OCI-LY1 (cell line): Measurements from ENCODE around the gene RBM44.
"Not testable (repeated sequence)": the region's sequence is repeated elsewhere in the genome, so short reads cannot be mapped to it uniquely, and the experiment has no call there.

Experiments
- H2AFZ ChIP-seq: fragments of 200-600 bp; sonication (generic), shearing (Covaris generic); 2 replicates; pipeline ENCODE4 v1.6.0; 2014; ENCODE audit warnings: antibody characterized with exemption, mild to moderate bottlenecking, low read length
- H3F3A ChIP-seq: fragments of 200-600 bp; sonication (generic), shearing (Covaris generic); 2 replicates; pipeline ENCODE4 v1.6.0; 2014; ENCODE audit warnings: mild to moderate bottlenecking, antibody characterized with exemption, low read length, moderate library complexity; ENCODE audit not compliant: insufficient read depth
- H3K27ac ChIP-seq: fragments of 200-600 bp; sonication (generic); 2 replicates; pipeline ENCODE4 v1.5.1; 2014; ENCODE audit warnings: low read length, mixed run types, mild to moderate bottlenecking, low read depth; ENCODE audit not compliant: poor library complexity, severe bottlenecking
- H3K27me3 ChIP-seq: fragments of 200-600 bp; sonication (generic); 2 replicates; pipeline ENCODE4 v1.6.0; 2014; ENCODE audit warnings: antibody characterized with exemption, mild to moderate bottlenecking, low read length, moderate library complexity; ENCODE audit not compliant: insufficient read depth
- H3K36me3 ChIP-seq: fragments of 200-600 bp; sonication (generic); 2 replicates; pipeline ENCODE4 v1.6.1; 2014; ENCODE audit warnings: mild to moderate bottlenecking, antibody characterized with exemption, low read length, moderate library complexity, mixed read lengths; ENCODE audit not compliant: insufficient read depth
- H3K4me1 ChIP-seq: fragments of 200-600 bp; sonication (generic); 2 replicates; pipeline ENCODE4 v1.5.1; 2014; ENCODE audit warnings: mild to moderate bottlenecking, low read length, moderate library complexity; ENCODE audit not compliant: insufficient read depth, severe bottlenecking
- H3K4me2 ChIP-seq: fragments of 200-600 bp; sonication (generic), shearing (Covaris generic); 2 replicates; pipeline ENCODE4 v1.6.1; 2014; ENCODE audit warnings: low read length
- H3K4me3 ChIP-seq: fragments of 200-600 bp; sonication (generic); 2 replicates; pipeline ENCODE4 v1.5.1; 2014; ENCODE audit warnings: low read length, low read depth, mild to moderate bottlenecking, mixed read lengths; ENCODE audit not compliant: poor library complexity, severe bottlenecking
- H3K79me2 ChIP-seq: fragments of 200-600 bp; shearing (Covaris generic); 2 replicates; pipeline ENCODE4 v1.6.1; 2016; ENCODE audit warnings: mixed run types, low read length, mixed read lengths; ENCODE audit not compliant: insufficient read depth
- H3K9ac ChIP-seq: fragments of 200-600 bp; sonication (generic), shearing (Covaris generic); 2 replicates; pipeline ENCODE4 v1.6.1; 2014; ENCODE audit warnings: mild to moderate bottlenecking, low read length, mixed read lengths
- H3K9me2 ChIP-seq: fragments of 200-600 bp; sonication (generic), shearing (Covaris generic); 2 replicates; pipeline ENCODE4 v1.6.1; 2014; ENCODE audit warnings: low read depth, mild to moderate bottlenecking, low read length, mixed read lengths
- H3K9me3 ChIP-seq: fragments of 200-600 bp; shearing (Covaris generic); 2 replicates; pipeline ENCODE4 v1.6.1; 2014; ENCODE audit warnings: low read length, mixed read lengths
- H4K20me1 ChIP-seq: fragments of 200-600 bp; sonication (generic), shearing (Covaris generic); 2 replicates; pipeline ENCODE4 v1.6.0; 2016; ENCODE audit warnings: mild to moderate bottlenecking, low read length; ENCODE audit not compliant: insufficient read depth
- CTCF ChIP-seq: fragments of 200-600 bp; sonication (generic), shearing (Covaris generic); IDR thresholded peaks from 2 replicates; pipeline ENCODE4 v1.5.1; 2017; ENCODE audit warnings: mild to moderate bottlenecking, antibody characterized with exemption, low read length, moderate library complexity, mixed read lengths
- EZH2 ChIP-seq: fragments of 200-600 bp; sonication (generic), shearing (Covaris generic); IDR thresholded peaks from 2 replicates; pipeline ENCODE4 v1.8.0; 2017; ENCODE audit warnings: borderline replicate concordance, mixed run types, mild to moderate bottlenecking, antibody characterized with exemption, low read length, moderate library complexity, mixed read lengths

Gene RBM44

DNA sequence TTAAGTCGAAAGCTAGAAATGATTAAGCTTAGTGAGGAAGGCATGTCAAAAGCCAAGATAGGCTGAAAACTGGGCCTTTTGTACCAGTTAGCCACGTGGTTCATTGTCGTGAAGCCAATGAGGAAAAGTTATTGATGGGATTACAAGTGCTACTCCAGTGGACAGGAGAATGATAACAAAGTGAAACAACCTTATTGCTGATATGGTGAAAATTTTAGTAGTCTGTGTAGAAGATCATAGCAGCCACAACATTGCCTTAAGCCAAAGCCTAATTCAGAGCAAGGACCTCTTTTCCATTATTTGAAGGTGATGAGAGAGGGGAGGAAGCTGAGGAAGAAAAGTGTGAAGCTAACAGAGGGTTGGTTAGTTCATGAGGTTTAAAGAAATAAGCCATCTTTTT is 36.8 kb downstream of the RBM44 start:
- H3F3A ChIP-seq = no peaks in the 10 kb centered on the region
- H3K9ac ChIP-seq = no peak overlapping the region
- H3K9me3 ChIP-seq = no peaks in the 10 kb centered on the region
- no peak overlapping the region for H3K4me2 ChIP-seq
- H3K36me3 ChIP-seq = no peaks in the 10 kb centered on the region
- H3K9me2 ChIP-seq = no peaks in the 10 kb centered on the region
- no peak overlapping the region for H2AFZ ChIP-seq
- H3K27me3 ChIP-seq = no peaks in the 10 kb centered on the region; the same call in 1 of the 2 replicates
- H3K79me2 ChIP-seq = no peaks in the 10 kb centered on the region
- no peaks in the 10 kb centered on the region for H4K20me1 ChIP-seq
- H3K27ac ChIP-seq = no peak overlapping the region
- no peak overlapping the region for H3K4me3 ChIP-seq
- no peak for TF ChIP-seq EZH2
- H3K4me1 ChIP-seq = no peaks in the 10 kb centered on the region

- Histone ChIP-seq H3K9me2 (no peaks in the 10 kb centered on the region), H3K27ac (no peak overlapping the region), H3K9me3 (no peaks in the 10 kb centered on the region), H3F3A (no peaks in the 10 kb centered on the region), H3K4me3 (no peak overlapping the region), H2AFZ (no peak overlapping the region), H3K9ac (no peak overlapping the region), H3K79me2 (no peaks in the 10 kb centered on the region), H4K20me1 (no peaks in the 10 kb centered on the region), H3K4me1 (no peaks in the 10 kb centered on the region), H3K27me3 (no peaks in the 10 kb centered on the region), H3K4me2 (no peak overlapping the region), H3K36me3 (no peaks in the 10 kb centered on the region)
- no peak for TF ChIP-seq CTCF
- no peak for TF ChIP-seq EZH2
These were observed 42.5 kb downstream of the RBM44 start for GRCh38 chr2:237841051-237841450.

- H3K9me3 ChIP-seq, H3K27ac ChIP-seq, H3K4me3 ChIP-seq, H2AFZ ChIP-seq, H3K9ac ChIP-seq, H4K20me1 ChIP-seq, H3K79me2 ChIP-seq, H3K4me1 ChIP-seq, H3K4me2 ChIP-seq, H3K27me3 ChIP-seq, H3K9me2 ChIP-seq, H3K36me3 ChIP-seq, H3F3A ChIP-seq: not testable (repeated sequence)
These were observed 50.4 kb downstream of the RBM44 start for GRCh38 chr2:237848940-237849339.

- Histone ChIP-seq H3K4me1 (no peaks in the 10 kb centered on the region), H2AFZ (no peak overlapping the region), H3K79me2 (no peaks in the 10 kb centered on the region), H3K27ac (no peak overlapping the region), H3K4me2 (no peak overlapping the region), H3K36me3 (no peaks in the 10 kb centered on the region), H3K9me3 (no peaks in the 10 kb centered on the region), H3F3A (no peaks in the 10 kb centered on the region), H3K4me3 (no peak overlapping the region), H3K9me2 (no peaks in the 10 kb centered on the region), H3K27me3 (0 out of 2 replicates have a peak, but pooled peaks cover 4% of the 10 kb centered on the region), H4K20me1 (no peaks in the 10 kb centered on the region), H3K9ac (no peak overlapping the region)
- TF ChIP-seq EZH2 = no peak
- no peak for TF ChIP-seq CTCF
These were observed 55.7 kb downstream of the RBM44 start for GRCh38 chr2:237854295-237854694.
